Upper lobe of left lung (tissue), 6 donors: ENCODE data around the gene C3orf20. TPM values are rescaled to one million over a fixed set of nuclear protein-coding genes. Genes with fewer than 3 reads are reported as not detected.

Source experiments
- ATAC-seq, 2 donors: fragments of 200-7000 bp; cut with Tn5 transposase; one replicate each; pipeline ENCODE4 v1.9.1; 2022; ENCODE audit warnings: mild to moderate bottlenecking in 2 of 2, moderate library complexity in 2 of 2; ENCODE audit not compliant: low FRiP score in 2 of 2
- DNase-seq, 2 donors: peaks; one replicate each; pipeline ENCODE4 v3.0.0-alpha.2; 2019 to 2020
- H3K27ac ChIP-seq, 4 donors: fragments of 200-600 bp; sonication (generic); one replicate each; pipeline ENCODE4 v1.5.1; 2016 to 2019
- H3K27me3 ChIP-seq, 4 donors: fragments of 200-600 bp; sonication (generic); one replicate each; pipeline ENCODE4 v1.5.1; 2017 to 2019
- H3K36me3 ChIP-seq, 4 donors: fragments of 200-600 bp; sonication (generic); one replicate each; pipeline ENCODE4 v1.5.1; 2016 to 2019
- H3K4me1 ChIP-seq, 4 donors: fragments of 200-600 bp; sonication (generic); one replicate each; pipeline ENCODE4 v1.5.1; 2018 to 2019
- H3K4me3 ChIP-seq, 4 donors: fragments of 200-600 bp; sonication (generic); one replicate each; pipeline ENCODE4 v1.5.1; 2017 to 2019; ENCODE audit warnings: mild to moderate bottlenecking in 2 of 4, moderate library complexity in 1 of 4
- H3K9me3 ChIP-seq, 4 donors: fragments of 200-600 bp; sonication (generic); one replicate each; pipeline ENCODE4 v1.5.1; 2018 to 2019
- EP300 ChIP-seq, 4 donors: sonication (generic); formaldehyde crosslinking; IDR thresholded peaks; one replicate each; pipeline ENCODE4 v1.5.1; 2017; ENCODE audit warnings: antibody characterized with exemption in 4 of 4, control low read depth in 2 of 4
- POLR2A ChIP-seq, 4 donors: fragments of 450-650 bp; IDR thresholded peaks; one replicate each; pipeline ENCODE4 v1.5.1; 2016 to 2017; ENCODE audit warnings: antibody characterized with exemption in 4 of 4, mild to moderate bottlenecking in 2 of 4
- POLR2AphosphoS5 ChIP-seq, 2 donors: sonication (generic); formaldehyde crosslinking; IDR thresholded peaks; one replicate each; pipeline ENCODE4 v1.5.1; 2017; ENCODE audit warnings: antibody characterized with exemption in 2 of 2
- WGBS, 2 donors: methylation state at CpG; one replicate each; pipeline ENCODE4 v1.1.5; 2017 to 2018; 5-methylcytosine and 5-hydroxymethylcytosine counted together
- total RNA-seq, 6 donors: library from RNA; depleted of rRNA in 4 of 6; stranded (reverse); fragments of >200 nt in 4 of 6; gene quantifications; one replicate each; pipeline versions ENCODE4 v1.1.0 to v1.2.1, GENCODE V29; 2016 to 2021
- TF ChIP-seq, protein P1 (sequence below), 6 experiments: fragments of 450-650 bp in 4 of 6; fragments of 200-600 bp in 2 of 6; sonication (generic) in 2 of 6; IDR thresholded peaks; one replicate each; pipeline ENCODE4 v1.5.1; 2016 to 2019; ENCODE audit warnings: antibody characterized with exemption in 6 of 6
- donor health status: DM: no; HTN: no; CAD: no; lungs with moderate emphysema.
- donor health status: DM: no; HTN: yes; CAD: no; lungs with severe emphysema.

C3orf20 gene
- total RNA-seq, 6 donors from 2014 or later: 0.09 to 0.11 (median 0.10) TPM; not detected in 3

- no peak for TF ChIP-seq POLR2A (IDR thresholded peaks at IDR 0.05)
- 81 to 85% methylated on average over 4 of the region's 4 CpGs for WGBS, 2 donors
- Histone ChIP-seq H3K36me3 (no peaks in the 10 kb centered on the region), H3K27me3 (no peaks in the 10 kb centered on the region), H3K4me3 (no peak overlapping the region), H3K4me1 (peaks cover 5 to 20% (median 10%) of the 10 kb centered on the region in 4 donors), H3K27ac (no peak overlapping the region), H3K9me3 (no peaks in the 10 kb centered on the region)
- no peak for ATAC-seq
- no peak for DNase-seq
Measured at GRCh38 chr3:14799146-14799545, 124.2 kb downstream of the C3orf20 start.

- WGBS, 2 donors: 92 to 93% methylated on average over 9 of the region's 9 CpGs
- ATAC-seq (no peak), DNase-seq (no peak)
- H3K27ac ChIP-seq: no peak overlapping the region
- TF ChIP-seq, protein P1, sequence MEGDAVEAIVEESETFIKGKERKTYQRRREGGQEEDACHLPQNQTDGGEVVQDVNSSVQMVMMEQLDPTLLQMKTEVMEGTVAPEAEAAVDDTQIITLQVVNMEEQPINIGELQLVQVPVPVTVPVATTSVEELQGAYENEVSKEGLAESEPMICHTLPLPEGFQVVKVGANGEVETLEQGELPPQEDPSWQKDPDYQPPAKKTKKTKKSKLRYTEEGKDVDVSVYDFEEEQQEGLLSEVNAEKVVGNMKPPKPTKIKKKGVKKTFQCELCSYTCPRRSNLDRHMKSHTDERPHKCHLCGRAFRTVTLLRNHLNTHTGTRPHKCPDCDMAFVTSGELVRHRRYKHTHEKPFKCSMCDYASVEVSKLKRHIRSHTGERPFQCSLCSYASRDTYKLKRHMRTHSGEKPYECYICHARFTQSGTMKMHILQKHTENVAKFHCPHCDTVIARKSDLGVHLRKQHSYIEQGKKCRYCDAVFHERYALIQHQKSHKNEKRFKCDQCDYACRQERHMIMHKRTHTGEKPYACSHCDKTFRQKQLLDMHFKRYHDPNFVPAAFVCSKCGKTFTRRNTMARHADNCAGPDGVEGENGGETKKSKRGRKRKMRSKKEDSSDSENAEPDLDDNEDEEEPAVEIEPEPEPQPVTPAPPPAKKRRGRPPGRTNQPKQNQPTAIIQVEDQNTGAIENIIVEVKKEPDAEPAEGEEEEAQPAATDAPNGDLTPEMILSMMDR (IDR thresholded peaks at IDR 0.05): no peak
- TF ChIP-seq POLR2AphosphoS5 (IDR thresholded peaks at IDR 0.05) (no peak), EP300 (IDR thresholded peaks at IDR 0.05) (no peak), POLR2A (IDR thresholded peaks at IDR 0.05) (no peak)
- no peaks in the 10 kb centered on the region for H3K27me3 ChIP-seq
- no peaks in the 10 kb centered on the region for H3K9me3 ChIP-seq
- H3K4me3 ChIP-seq: no peak overlapping the region
- H3K4me1 ChIP-seq: peaks cover 18 to 39% (median 27%) of the 10 kb centered on the region in 4 donors
- H3K36me3 ChIP-seq: no peaks in the 10 kb centered on the region
Measured at GRCh38 chr3:14801031-14801430, 126.1 kb downstream of the C3orf20 start.

- no peaks in the 10 kb centered on the region for H3K27me3 ChIP-seq
- DNase-seq (no peak), ATAC-seq (no peak)
- peak overlapping the region in 1 of 4 donors; percentile 89 for H3K27ac ChIP-seq
- TF ChIP-seq, protein P1 (IDR thresholded peaks at IDR 0.05): no peak
- H3K4me1 ChIP-seq: peaks cover 18 to 47% (median 34%) of the 10 kb centered on the region in 4 donors
- H3K9me3 ChIP-seq: no peaks in the 10 kb centered on the region
- H3K4me3 ChIP-seq: no peak overlapping the region
- H3K36me3 ChIP-seq: no peaks in the 10 kb centered on the region
- WGBS, 2 donors: 52 to 63% methylated on average over 9 to 10 of the region's 10 CpGs
Measured at GRCh38 chr3:14801668-14802380, 126.9 kb downstream of the C3orf20 start.

DNA sequence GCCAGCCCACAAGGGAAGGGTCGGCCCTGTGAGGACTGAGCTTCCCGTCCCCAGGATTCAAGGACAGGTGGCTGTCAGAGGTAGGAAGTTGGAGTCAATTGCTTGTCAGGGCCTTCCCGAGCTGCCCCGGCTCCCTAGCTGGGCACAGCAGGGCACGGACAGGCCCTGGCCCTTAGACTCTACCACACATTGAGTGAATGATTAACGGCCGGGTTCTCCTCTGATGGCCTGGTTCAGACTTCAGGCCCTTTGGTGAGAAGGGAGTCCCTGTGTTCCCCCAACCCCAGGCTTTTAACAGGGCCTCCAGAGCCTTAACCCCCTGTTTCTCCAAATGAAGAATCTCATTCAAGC, 127.4 kb downstream of the C3orf20 start:
- Histone ChIP-seq H3K36me3 (no peaks in the 10 kb centered on the region), H3K9me3 (no peaks in the 10 kb centered on the region), H3K4me3 (no peak overlapping the region), H3K27me3 (no peaks in the 10 kb centered on the region), H3K4me1 (peaks cover 18 to 52% (median 38%) of the 10 kb centered on the region in 4 donors), H3K27ac (peak overlapping the region in 1 of 4 donors; percentile 89)
- DNase-seq (no peak), ATAC-seq (no peak)
- no peak for TF ChIP-seq EP300 (IDR thresholded peaks at IDR 0.05)
- no peak for TF ChIP-seq POLR2AphosphoS5 (IDR thresholded peaks at IDR 0.05)
- TF ChIP-seq POLR2A (IDR thresholded peaks at IDR 0.05): no peak
- TF ChIP-seq, protein P1 (IDR thresholded peaks at IDR 0.05): no peak
- WGBS, 2 donors: 64 to 85% methylated on average over 4 to 7 of the region's 7 CpGs

DNA sequence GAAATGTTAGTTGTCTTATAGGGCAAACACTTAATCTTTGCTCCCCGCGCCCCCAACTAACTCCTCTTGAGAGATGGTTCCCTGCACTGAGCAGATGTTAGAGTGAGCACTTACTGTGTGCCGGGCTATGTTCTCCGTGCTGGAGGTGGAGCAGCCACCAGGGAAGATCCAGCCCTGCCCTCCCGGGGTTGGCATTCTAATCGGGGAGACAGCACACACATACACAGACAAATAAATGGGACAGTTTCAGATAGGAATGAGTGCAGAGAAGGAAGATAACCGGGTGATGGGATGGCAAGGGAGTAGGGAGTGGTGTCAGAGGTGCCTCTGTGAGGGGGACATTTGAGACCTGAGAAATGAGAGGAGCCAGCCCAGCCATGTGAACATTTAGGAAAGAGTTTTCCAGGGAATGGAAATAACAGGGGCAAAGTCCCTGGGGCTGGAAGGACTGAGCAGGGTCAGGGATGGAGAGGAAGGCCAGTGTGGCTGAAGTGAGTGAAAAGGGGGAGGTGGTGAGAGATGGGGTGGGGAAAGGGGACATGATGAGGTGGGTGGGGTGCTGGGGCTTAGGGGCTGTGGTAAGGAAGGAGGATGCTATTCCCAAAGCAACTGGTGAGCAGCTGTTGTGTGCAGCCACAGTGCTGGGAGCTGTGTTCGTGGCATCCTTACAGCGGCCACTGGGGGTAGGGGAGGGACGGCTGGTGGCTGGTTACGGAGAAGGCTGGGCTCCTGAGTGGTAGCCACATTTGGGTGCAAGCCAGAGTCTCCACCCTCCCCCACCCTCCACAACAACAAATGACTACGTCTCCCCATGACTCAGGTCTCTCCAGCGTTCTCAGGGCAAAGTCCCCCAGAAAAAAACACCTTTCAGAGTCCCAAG, 128.4 kb downstream of the C3orf20 start:
- no peak overlapping the region for H3K4me3 ChIP-seq
- no peaks in the 10 kb centered on the region for H3K36me3 ChIP-seq
- ATAC-seq: peak; percentile 8 to 60
- DNase-seq: no peak
- peaks cover 18 to 56% (median 38%) of the 10 kb centered on the region in 4 donors for H3K4me1 ChIP-seq
- peak overlapping the region; percentile 67 to 89 (median 72) for H3K27ac ChIP-seq
- WGBS, 2 donors: 44 to 55% methylated on average over 12 to 13 of the region's 13 CpGs
- H3K9me3 ChIP-seq: no peaks in the 10 kb centered on the region
- H3K27me3 ChIP-seq: no peaks in the 10 kb centered on the region
- no peak for TF ChIP-seq EP300 (IDR thresholded peaks at IDR 0.05)
- TF ChIP-seq POLR2A (IDR thresholded peaks at IDR 0.05): no peak
- no peak for TF ChIP-seq POLR2AphosphoS5 (IDR thresholded peaks at IDR 0.05)
- TF ChIP-seq, protein P1 (IDR thresholded peaks at IDR 0.05): peak in 1 of 6 experiments; percentile 32
